Ramos (cell line): Measurements from ENCODE around the gene RPAIN.

Experiments
- in situ Hi-C: fragments of 300-500 bp; cut with MboI; formaldehyde crosslinking; loops from one replicate; pipeline ENCODE4 v1.14.3; 2022; ENCODE audit warnings: low sequenced_read_pairs; ENCODE audit not compliant: unreplicated experiment

Gene RPAIN

DNA sequence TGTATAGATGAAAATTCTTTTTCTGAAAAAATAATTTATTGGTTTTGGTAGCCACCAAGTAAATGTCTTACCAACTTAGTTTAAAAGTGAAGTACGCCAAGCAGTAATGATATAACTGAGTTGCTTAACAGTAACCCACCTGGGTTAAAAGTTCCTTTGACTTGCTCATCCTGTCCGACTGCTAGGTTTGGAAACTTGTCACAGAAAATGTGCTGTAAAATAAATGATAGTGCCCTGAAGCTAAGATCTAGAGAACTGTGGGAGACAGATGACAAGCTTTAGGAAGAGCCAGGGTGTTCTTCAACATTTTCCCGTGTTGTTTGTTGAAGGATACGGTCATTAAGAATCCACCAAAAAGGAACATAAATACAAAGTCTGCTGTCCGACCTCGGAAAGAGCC is 61.0 kb downstream of the RPAIN start:
- in situ Hi-C loops, result no loop called here

DNA sequence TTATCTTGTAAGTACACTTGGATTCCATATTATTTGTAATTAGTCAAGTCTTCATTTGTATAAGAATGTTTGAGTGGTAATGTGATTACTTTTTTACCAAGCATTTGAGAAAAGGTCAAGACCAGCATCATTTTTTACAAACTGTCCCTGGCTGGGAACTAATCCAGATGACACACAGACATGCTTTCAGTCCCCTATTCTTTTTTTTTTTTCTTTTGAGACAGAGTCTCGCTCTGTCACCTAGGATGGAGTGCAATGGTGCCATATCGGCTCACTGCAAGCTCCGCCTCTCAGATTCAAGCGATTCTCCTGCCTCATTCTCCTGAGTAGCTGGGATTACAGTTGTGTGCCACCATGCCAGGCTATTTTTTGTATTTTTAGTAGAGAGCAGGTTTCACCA is 61.5 kb downstream of the RPAIN start:
- in situ Hi-C loops, result no loop called here
